ENCODE measurements around the gene DDAH1.

Gene DDAH1

GRCh38 chr1:85333186-85333585 lies 131.8 kb downstream of the DDAH1 start:
- WGBS, 2 experiments, result 93 to 94% methylated on average over 1 of the region's 1 CpG
- Histone ChIP-seq H3K36me3 (ENCODE audit: control insufficient read depth, insufficient read depth, low read length) (no peaks in the 10 kb centered on the region), H3K4me1 (ENCODE audit: control insufficient read depth, insufficient read depth, low read length) (no peaks in the 10 kb centered on the region)

GRCh38 chr1:85332575-85332974 lies 132.4 kb downstream of the DDAH1 start:
- Histone ChIP-seq H3K4me1 (ENCODE audit: control insufficient read depth, insufficient read depth, low read length) (no peaks in the 10 kb centered on the region), H3K27me3 (ENCODE audit: control insufficient read depth, insufficient read depth, low read length, poor library complexity, severe bottlenecking) (no peaks in the 10 kb centered on the region), H3K27ac (ENCODE audit: insufficient read depth, low read depth, low read length, poor library complexity, severe bottlenecking) (no peak overlapping the region), H3K9me3 (ENCODE audit: control insufficient read depth, low read length) (no peaks in the 10 kb centered on the region), H3K4me3 (ENCODE audit: insufficient read depth, low read depth, low read length) (no peak overlapping the region), H3K36me3 (ENCODE audit: control insufficient read depth, insufficient read depth, low read length) (no peaks in the 10 kb centered on the region)
- 90 to 96% methylated on average over 1 of the region's 1 CpG for WGBS, 2 experiments

More at GRCh38 chr1:85333186-85333585, 131.8 kb downstream of the DDAH1 start:
- Histone ChIP-seq H3K27ac (ENCODE audit: insufficient read depth, low read depth, low read length, poor library complexity, severe bottlenecking) (no peak overlapping the region), H3K27me3 (ENCODE audit: control insufficient read depth, insufficient read depth, low read length, poor library complexity, severe bottlenecking) (no peaks in the 10 kb centered on the region), H3K4me3 (ENCODE audit: insufficient read depth, low read depth, low read length) (no peak overlapping the region), H3K9me3 (ENCODE audit: control insufficient read depth, low read length) (no peaks in the 10 kb centered on the region)

- 92 to 95% methylated on average over 6 of the region's 6 CpGs for WGBS, 2 experiments
- no peak overlapping the region for H3K27ac ChIP-seq (ENCODE audit: insufficient read depth, low read depth, low read length, poor library complexity, severe bottlenecking)
- H3K4me1 ChIP-seq (ENCODE audit: control insufficient read depth, insufficient read depth, low read length), result no peaks in the 10 kb centered on the region
Measured at GRCh38 chr1:85330711-85331290, 134.2 kb downstream of the DDAH1 start.

DNA sequence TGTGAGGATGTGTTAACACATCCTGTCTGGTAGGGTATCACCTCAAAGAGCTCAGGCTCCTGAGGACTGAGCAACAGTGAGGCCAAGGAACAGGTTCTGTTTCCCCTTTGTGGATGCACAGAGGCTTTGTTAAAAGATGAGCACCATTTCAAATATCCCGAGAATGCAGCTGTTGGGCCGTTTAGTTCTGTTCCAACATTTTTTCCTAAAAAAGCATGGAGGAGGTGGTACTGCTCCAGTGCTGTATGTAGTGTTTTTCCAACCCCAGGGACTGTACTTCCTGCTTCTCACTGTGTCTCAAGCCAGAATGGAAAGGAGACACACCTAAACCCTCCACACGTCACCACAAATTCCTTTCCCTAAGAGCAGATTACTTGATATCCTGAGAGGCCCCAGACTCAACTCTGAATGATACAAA lies 134.7 kb downstream of the DDAH1 start:
- Histone ChIP-seq H3K27me3 (ENCODE audit: control insufficient read depth, insufficient read depth, low read length, poor library complexity, severe bottlenecking) (no peaks in the 10 kb centered on the region), H3K4me1 (ENCODE audit: control insufficient read depth, insufficient read depth, low read length) (no peaks in the 10 kb centered on the region), H3K36me3 (ENCODE audit: control insufficient read depth, insufficient read depth, low read length) (no peaks in the 10 kb centered on the region), H3K27ac (ENCODE audit: insufficient read depth, low read depth, low read length, poor library complexity, severe bottlenecking) (no peak overlapping the region), H3K9me3 (ENCODE audit: control insufficient read depth, low read length) (no peaks in the 10 kb centered on the region), H3K4me3 (ENCODE audit: insufficient read depth, low read depth, low read length) (no peak overlapping the region)
- WGBS, 2 experiments, result 90 to 95% methylated on average over 3 of the region's 3 CpGs

More at GRCh38 chr1:85330711-85331290, 134.2 kb downstream of the DDAH1 start:
- H3K27me3 ChIP-seq (ENCODE audit: control insufficient read depth, insufficient read depth, low read length, poor library complexity, severe bottlenecking), result no peaks in the 10 kb centered on the region
- no peak overlapping the region for H3K4me3 ChIP-seq (ENCODE audit: insufficient read depth, low read depth, low read length)
- no peaks in the 10 kb centered on the region for H3K36me3 ChIP-seq (ENCODE audit: control insufficient read depth, insufficient read depth, low read length)
- no peaks in the 10 kb centered on the region for H3K9me3 ChIP-seq (ENCODE audit: control insufficient read depth, low read length)

DNA sequence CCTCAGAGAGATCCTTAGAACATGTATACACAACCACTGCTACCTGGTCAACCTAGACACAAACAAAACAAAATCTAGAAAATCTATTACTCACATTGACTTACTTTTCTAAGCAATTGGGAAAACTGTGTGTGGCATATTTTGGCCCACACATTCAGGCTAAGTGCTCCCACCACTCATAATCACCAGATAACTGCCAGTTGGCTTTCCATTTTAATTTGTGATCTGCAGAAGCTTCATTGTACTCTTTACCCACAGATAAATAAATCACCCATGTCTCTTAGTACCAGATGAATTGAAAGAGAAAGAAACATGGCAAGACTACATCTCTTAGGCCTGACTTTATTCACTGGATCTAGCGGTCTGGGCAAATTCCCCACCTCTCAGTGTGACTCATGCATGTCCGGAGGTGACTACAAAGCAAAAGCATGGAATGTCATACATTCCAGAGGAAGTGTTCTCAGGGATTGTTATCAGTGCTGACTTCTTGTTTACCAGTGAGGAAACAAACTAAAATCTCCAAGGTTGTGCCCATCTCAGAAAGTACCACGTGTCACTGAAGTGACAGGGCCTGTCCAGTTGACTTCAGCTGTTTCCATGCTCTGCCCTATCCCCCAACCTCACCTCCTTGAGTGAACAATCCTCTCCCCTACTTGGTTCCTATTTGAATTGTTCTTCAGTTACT lies 136.1 kb downstream of the DDAH1 start:
- Histone ChIP-seq H3K9me3 (ENCODE audit: control insufficient read depth, low read length) (no peaks in the 10 kb centered on the region), H3K27ac (ENCODE audit: insufficient read depth, low read depth, low read length, poor library complexity, severe bottlenecking) (no peak overlapping the region), H3K36me3 (ENCODE audit: control insufficient read depth, insufficient read depth, low read length) (no peaks in the 10 kb centered on the region), H3K4me1 (ENCODE audit: control insufficient read depth, insufficient read depth, low read length) (no peaks in the 10 kb centered on the region), H3K27me3 (ENCODE audit: control insufficient read depth, insufficient read depth, low read length, poor library complexity, severe bottlenecking) (no peaks in the 10 kb centered on the region), H3K4me3 (ENCODE audit: insufficient read depth, low read depth, low read length) (no peak overlapping the region)
- 69 to 71% methylated on average over 3 of the region's 3 CpGs for WGBS, 2 experiments

GRCh38 chr1:85327759-85328158 lies 137.2 kb downstream of the DDAH1 start:
- Histone ChIP-seq H3K27ac (ENCODE audit: insufficient read depth, low read depth, low read length, poor library complexity, severe bottlenecking) (no peak overlapping the region), H3K9me3 (ENCODE audit: control insufficient read depth, low read length) (no peaks in the 10 kb centered on the region), H3K36me3 (ENCODE audit: control insufficient read depth, insufficient read depth, low read length) (no peaks in the 10 kb centered on the region), H3K4me1 (ENCODE audit: control insufficient read depth, insufficient read depth, low read length) (no peaks in the 10 kb centered on the region), H3K4me3 (ENCODE audit: insufficient read depth, low read depth, low read length) (no peak overlapping the region), H3K27me3 (ENCODE audit: control insufficient read depth, insufficient read depth, low read length, poor library complexity, severe bottlenecking) (no peaks in the 10 kb centered on the region)
- 90 to 95% methylated on average over 2 of the region's 2 CpGs for WGBS, 2 experiments

- no peaks in the 10 kb centered on the region for H3K36me3 ChIP-seq (ENCODE audit: control insufficient read depth, insufficient read depth, low read length)
- no peak overlapping the region for H3K4me3 ChIP-seq (ENCODE audit: insufficient read depth, low read depth, low read length)
- H3K27me3 ChIP-seq (ENCODE audit: control insufficient read depth, insufficient read depth, low read length, poor library complexity, severe bottlenecking), result no peaks in the 10 kb centered on the region
- no peak overlapping the region for H3K27ac ChIP-seq (ENCODE audit: insufficient read depth, low read depth, low read length, poor library complexity, severe bottlenecking)
- WGBS, 2 experiments, result 90 to 93% methylated on average over 5 of the region's 5 CpGs
- no peaks in the 10 kb centered on the region for H3K4me1 ChIP-seq (ENCODE audit: control insufficient read depth, insufficient read depth, low read length)
- H3K9me3 ChIP-seq (ENCODE audit: control insufficient read depth, low read length), result no peaks in the 10 kb centered on the region
Measured at GRCh38 chr1:85326851-85327250, 138.1 kb downstream of the DDAH1 start.

DNA sequence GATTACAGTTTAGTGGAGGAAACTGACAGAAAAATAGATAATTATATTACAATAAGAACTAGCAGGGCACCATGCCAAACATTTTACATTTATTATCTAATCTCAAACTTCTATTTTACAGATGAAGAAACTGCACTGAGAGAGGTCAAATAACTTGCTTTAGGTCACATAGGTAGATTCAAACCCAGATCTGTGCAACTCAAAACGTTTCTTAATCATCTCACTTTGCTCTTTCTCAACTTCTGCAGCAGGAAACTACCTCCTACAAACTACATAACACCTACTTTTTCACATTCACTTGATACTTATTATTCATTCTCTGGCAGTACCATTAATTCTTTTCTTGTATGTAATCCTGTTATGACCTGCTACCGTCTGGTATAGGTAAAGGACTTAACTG lies 138.6 kb downstream of the DDAH1 start:
- Histone ChIP-seq H3K36me3 (ENCODE audit: control insufficient read depth, insufficient read depth, low read length) (no peaks in the 10 kb centered on the region), H3K27ac (ENCODE audit: insufficient read depth, low read depth, low read length, poor library complexity, severe bottlenecking) (no peak overlapping the region), H3K9me3 (ENCODE audit: control insufficient read depth, low read length) (no peaks in the 10 kb centered on the region), H3K4me1 (ENCODE audit: control insufficient read depth, insufficient read depth, low read length) (no peaks in the 10 kb centered on the region), H3K4me3 (ENCODE audit: insufficient read depth, low read depth, low read length) (no peak overlapping the region), H3K27me3 (ENCODE audit: control insufficient read depth, insufficient read depth, low read length, poor library complexity, severe bottlenecking) (no peaks in the 10 kb centered on the region)
- WGBS, 2 experiments, result 85 to 93% methylated on average over 2 of the region's 2 CpGs

- H3K36me3 ChIP-seq (ENCODE audit: control insufficient read depth, insufficient read depth, low read length), result no peaks in the 10 kb centered on the region
- no peak overlapping the region for H3K4me3 ChIP-seq (ENCODE audit: insufficient read depth, low read depth, low read length)
- no peaks in the 10 kb centered on the region for H3K27me3 ChIP-seq (ENCODE audit: control insufficient read depth, insufficient read depth, low read length, poor library complexity, severe bottlenecking)
- H3K27ac ChIP-seq (ENCODE audit: insufficient read depth, low read depth, low read length, poor library complexity, severe bottlenecking), result no peak overlapping the region
- H3K9me3 ChIP-seq (ENCODE audit: control insufficient read depth, low read length), result no peaks in the 10 kb centered on the region
- no peaks in the 10 kb centered on the region for H3K4me1 ChIP-seq (ENCODE audit: control insufficient read depth, insufficient read depth, low read length)
Measured at GRCh38 chr1:85325920-85326319, 139.0 kb downstream of the DDAH1 start.

GRCh38 chr1:85323770-85324169 lies 141.2 kb downstream of the DDAH1 start:
- Histone ChIP-seq H3K27ac (ENCODE audit: insufficient read depth, low read depth, low read length, poor library complexity, severe bottlenecking) (no peak overlapping the region), H3K4me3 (ENCODE audit: insufficient read depth, low read depth, low read length) (no peak overlapping the region), H3K9me3 (ENCODE audit: control insufficient read depth, low read length) (no peaks in the 10 kb centered on the region), H3K27me3 (ENCODE audit: control insufficient read depth, insufficient read depth, low read length, poor library complexity, severe bottlenecking) (no peaks in the 10 kb centered on the region), H3K36me3 (ENCODE audit: control insufficient read depth, insufficient read depth, low read length) (no peaks in the 10 kb centered on the region), H3K4me1 (ENCODE audit: control insufficient read depth, insufficient read depth, low read length) (no peaks in the 10 kb centered on the region)
- WGBS, 2 experiments, result 94 to 95% methylated on average over 2 to 5 of the region's 5 CpGs

Measured in ectodermal cell (in vitro differentiated cells).